ENCODE results near the gene CNPY3.

CNPY3 gene

GRCh38 chr6:42936398-42936797, 7.1 kb downstream of the CNPY3 start:
- 98% methylated on average over 11 of the region's 11 CpGs for WGBS
- no peak overlapping the region for H3K9ac ChIP-seq (ENCODE audit: low read length)
- H3K18ac ChIP-seq (ENCODE audit: low read depth in 1 of 2, low read length in 2 of 2) = no peak overlapping the region
- no peak overlapping the region for H2BK5ac ChIP-seq (ENCODE audit: low read depth, low read length, poor library complexity, severe bottlenecking)
- H2BK120ac ChIP-seq (ENCODE audit: low read depth, low read length) = no peak overlapping the region
- no peak overlapping the region for H3K4me3 ChIP-seq (ENCODE audit: insufficient read depth in 1 of 2, low read depth in 1 of 2, low read length in 2 of 2)
- H4K91ac ChIP-seq (ENCODE audit: low read length) = no peak overlapping the region
- H3K14ac ChIP-seq (ENCODE audit: low read length in 2 of 2) = no peak overlapping the region
- no peak overlapping the region for H2BK12ac ChIP-seq (ENCODE audit: low read length in 2 of 2)
- H3K4ac ChIP-seq (ENCODE audit: low read depth in 1 of 2, low read length in 2 of 2) = no peak overlapping the region
- H4K8ac ChIP-seq (ENCODE audit: low read length) = no peak overlapping the region
- no peak overlapping the region for H2AFZ ChIP-seq (ENCODE audit: low read depth, low read length)
- H3K4me1 ChIP-seq (ENCODE audit: control insufficient read depth, insufficient read depth, low read depth, low read length) = peaks cover 6% of the 10 kb centered on the region
- H3K23ac ChIP-seq (ENCODE audit: low read length in 2 of 2) = no peak overlapping the region
- peaks cover 60 to 82% of the 10 kb centered on the region in 2 experiments for H3K36me3 ChIP-seq (ENCODE audit: control insufficient read depth in 1 of 2, insufficient read depth in 2 of 2, low read depth in 1 of 2, low read length in 2 of 2)
- H3K4me2 ChIP-seq (ENCODE audit: low read length, poor library complexity, severe bottlenecking) = no peak overlapping the region
- H3K27me3 ChIP-seq (ENCODE audit: control insufficient read depth in 1 of 2, insufficient read depth in 1 of 2, low read length in 2 of 2) = no peaks in the 10 kb centered on the region
- no peaks in the 10 kb centered on the region for H3K9me3 ChIP-seq (ENCODE audit: control insufficient read depth, low read length)
- H3K27ac ChIP-seq (ENCODE audit: low read length, poor library complexity, severe bottlenecking) = no peak overlapping the region
- no peak for DNase-seq
- H2AK5ac ChIP-seq (ENCODE audit: low read length, severe bottlenecking) = no peak overlapping the region
- peaks cover 42% of the 10 kb centered on the region for H3K79me1 ChIP-seq (replicated peaks; ENCODE audit: low read length, poor library complexity, severe bottlenecking)
- no peak overlapping the region for H2BK15ac ChIP-seq (ENCODE audit: low read depth, poor library complexity, severe bottlenecking)

DNA sequence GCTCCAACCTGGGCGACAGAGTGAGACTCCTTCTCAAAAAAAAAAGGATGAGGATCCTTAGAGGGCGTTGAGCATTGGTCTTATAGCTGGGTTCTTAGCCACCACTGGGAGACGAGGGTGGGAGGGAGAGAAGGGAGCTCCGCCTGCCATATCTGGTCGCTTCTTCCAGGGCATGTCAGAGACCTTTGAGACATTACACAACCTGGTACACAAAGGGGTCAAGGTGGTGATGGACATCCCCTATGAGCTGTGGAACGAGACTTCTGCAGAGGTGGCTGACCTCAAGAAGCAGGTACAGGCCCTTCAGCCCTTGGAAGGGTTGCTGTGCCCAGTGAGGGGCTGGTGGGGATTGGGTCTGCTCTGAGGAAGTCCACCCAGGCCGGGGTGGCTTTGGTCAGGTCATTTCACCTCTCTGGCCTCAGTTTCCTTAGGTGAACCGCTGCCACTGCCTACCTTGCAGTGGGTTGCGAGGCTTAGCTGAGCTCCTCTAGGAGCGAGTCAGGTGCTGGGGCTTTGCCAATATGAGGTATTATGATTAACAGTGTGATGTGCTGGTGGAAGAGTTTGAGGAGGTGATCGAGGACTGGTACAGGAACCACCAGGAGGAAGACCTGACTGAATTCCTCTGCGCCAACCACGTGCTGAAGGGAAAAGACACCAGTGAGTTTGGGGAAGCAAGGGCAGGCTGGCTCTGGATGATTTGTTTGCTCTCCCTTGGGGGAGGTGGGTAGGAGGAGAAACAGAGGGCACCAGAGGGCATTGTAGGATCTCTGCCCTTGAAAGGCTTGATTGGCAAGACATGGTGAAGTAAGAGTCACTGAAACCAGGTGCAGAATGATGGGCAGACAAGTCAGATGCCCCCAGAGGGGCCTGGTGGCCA, 8.5 kb downstream of the CNPY3 start:
- Histone ChIP-seq H4K8ac (ENCODE audit: low read length) (no peak overlapping the region), H3K4ac (ENCODE audit: low read depth in 1 of 2, low read length in 2 of 2) (no peak overlapping the region), H2BK120ac (ENCODE audit: low read depth, low read length) (no peak overlapping the region), H3K36me3 (ENCODE audit: control insufficient read depth in 1 of 2, insufficient read depth in 2 of 2, low read depth in 1 of 2, low read length in 2 of 2) (peaks cover 66 to 74% of the 10 kb centered on the region in 2 experiments), H4K91ac (ENCODE audit: low read length) (no peak overlapping the region), H3K4me1 (ENCODE audit: control insufficient read depth, insufficient read depth, low read depth, low read length) (peaks cover 2% of the 10 kb centered on the region), H2AK5ac (ENCODE audit: low read length, severe bottlenecking) (no peak overlapping the region), H3K23ac (ENCODE audit: low read length in 2 of 2) (no peak overlapping the region), H3K4me3 (ENCODE audit: insufficient read depth in 1 of 2, low read depth in 1 of 2, low read length in 2 of 2) (no peak overlapping the region), H3K9me3 (ENCODE audit: control insufficient read depth, low read length) (no peaks in the 10 kb centered on the region), H2BK5ac (ENCODE audit: low read depth, low read length, poor library complexity, severe bottlenecking) (no peak overlapping the region), H2AFZ (ENCODE audit: low read depth, low read length) (no peak overlapping the region), H3K79me1 (replicated peaks; ENCODE audit: low read length, poor library complexity, severe bottlenecking) (peaks cover 38% of the 10 kb centered on the region), H3K27me3 (ENCODE audit: control insufficient read depth in 1 of 2, insufficient read depth in 1 of 2, low read length in 2 of 2) (no peaks in the 10 kb centered on the region), H2BK12ac (ENCODE audit: low read length in 2 of 2) (no peak overlapping the region), H3K4me2 (ENCODE audit: low read length, poor library complexity, severe bottlenecking) (no peak overlapping the region), H3K27ac (ENCODE audit: low read length, poor library complexity, severe bottlenecking) (no peak overlapping the region), H3K9ac (ENCODE audit: low read length) (no peak overlapping the region), H2BK15ac (ENCODE audit: low read depth, poor library complexity, severe bottlenecking) (no peak overlapping the region), H3K14ac (ENCODE audit: low read length in 2 of 2) (no peak overlapping the region), H3K18ac (ENCODE audit: low read depth in 1 of 2, low read length in 2 of 2) (no peak overlapping the region)
- WGBS = 96% methylated on average over 13 of the region's 13 CpGs
- no peak for DNase-seq

DNA sequence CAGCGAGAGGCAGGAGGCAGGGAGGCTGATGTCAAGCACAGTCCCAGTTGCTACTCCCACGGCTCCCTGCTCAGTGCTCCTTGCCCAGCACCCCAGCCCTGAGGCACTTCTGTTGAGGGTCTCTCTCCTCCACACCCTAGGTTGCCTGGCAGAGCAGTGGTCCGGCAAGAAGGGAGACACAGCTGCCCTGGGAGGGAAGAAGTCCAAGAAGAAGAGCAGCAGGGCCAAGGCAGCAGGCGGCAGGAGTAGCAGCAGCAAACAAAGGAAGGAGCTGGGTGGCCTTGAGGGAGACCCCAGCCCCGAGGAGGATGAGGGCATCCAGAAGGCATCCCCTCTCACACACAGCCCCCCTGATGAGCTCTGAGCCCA, 9.1 kb downstream of the CNPY3 start:
- no peak overlapping the region for H3K27ac ChIP-seq (ENCODE audit: low read length, poor library complexity, severe bottlenecking)
- H3K4me1 ChIP-seq (ENCODE audit: control insufficient read depth, insufficient read depth, low read depth, low read length) = peaks cover 2% of the 10 kb centered on the region
- no peak overlapping the region for H2BK5ac ChIP-seq (ENCODE audit: low read depth, low read length, poor library complexity, severe bottlenecking)
- no peaks in the 10 kb centered on the region for H3K27me3 ChIP-seq (ENCODE audit: control insufficient read depth in 1 of 2, insufficient read depth in 1 of 2, low read length in 2 of 2)
- no peak overlapping the region for H2BK15ac ChIP-seq (ENCODE audit: low read depth, poor library complexity, severe bottlenecking)
- no peak for DNase-seq
- H2BK12ac ChIP-seq (ENCODE audit: low read length in 2 of 2) = no peak overlapping the region
- WGBS = 91% methylated on average over 5 of the region's 5 CpGs
- H4K8ac ChIP-seq (ENCODE audit: low read length) = no peak overlapping the region
- H3K9me3 ChIP-seq (ENCODE audit: control insufficient read depth, low read length) = no peaks in the 10 kb centered on the region
- H3K18ac ChIP-seq (ENCODE audit: low read depth in 1 of 2, low read length in 2 of 2) = no peak overlapping the region
- H3K4me3 ChIP-seq (ENCODE audit: insufficient read depth in 1 of 2, low read depth in 1 of 2, low read length in 2 of 2) = no peak overlapping the region
- H3K9ac ChIP-seq (ENCODE audit: low read length) = no peak overlapping the region
- peaks cover 38% of the 10 kb centered on the region for H3K79me1 ChIP-seq (replicated peaks; ENCODE audit: low read length, poor library complexity, severe bottlenecking)
- no peak overlapping the region for H3K23ac ChIP-seq (ENCODE audit: low read length in 2 of 2)
- H4K91ac ChIP-seq (ENCODE audit: low read length) = no peak overlapping the region
- peaks cover 66 to 73% of the 10 kb centered on the region in 2 experiments for H3K36me3 ChIP-seq (ENCODE audit: control insufficient read depth in 1 of 2, insufficient read depth in 2 of 2, low read depth in 1 of 2, low read length in 2 of 2)
- no peak overlapping the region for H2AK5ac ChIP-seq (ENCODE audit: low read length, severe bottlenecking)
- H3K4me2 ChIP-seq (ENCODE audit: low read length, poor library complexity, severe bottlenecking) = no peak overlapping the region
- H2AFZ ChIP-seq (ENCODE audit: low read depth, low read length) = no peak overlapping the region
- no peak overlapping the region for H2BK120ac ChIP-seq (ENCODE audit: low read depth, low read length)
- H3K14ac ChIP-seq (ENCODE audit: low read length in 2 of 2) = no peak overlapping the region
- H3K4ac ChIP-seq (ENCODE audit: low read depth in 1 of 2, low read length in 2 of 2) = no peak overlapping the region

- H3K36me3 ChIP-seq (ENCODE audit: control insufficient read depth in 1 of 2, insufficient read depth in 2 of 2, low read depth in 1 of 2, low read length in 2 of 2) = peaks cover 65 to 74% of the 10 kb centered on the region in 2 experiments
- no peaks in the 10 kb centered on the region for H3K9me3 ChIP-seq (ENCODE audit: control insufficient read depth, low read length)
- no peak overlapping the region for H3K18ac ChIP-seq (ENCODE audit: low read depth in 1 of 2, low read length in 2 of 2)
- peaks cover 36% of the 10 kb centered on the region for H3K79me1 ChIP-seq (replicated peaks; ENCODE audit: low read length, poor library complexity, severe bottlenecking)
- peaks cover under 1% of the 10 kb centered on the region for H3K4me1 ChIP-seq (ENCODE audit: control insufficient read depth, insufficient read depth, low read depth, low read length)
- no peak overlapping the region for H3K4me2 ChIP-seq (ENCODE audit: low read length, poor library complexity, severe bottlenecking)
- H2BK5ac ChIP-seq (ENCODE audit: low read depth, low read length, poor library complexity, severe bottlenecking) = no peak overlapping the region
- no peak overlapping the region for H4K91ac ChIP-seq (ENCODE audit: low read length)
- H2AFZ ChIP-seq (ENCODE audit: low read depth, low read length) = no peak overlapping the region
- 93% methylated on average over 8 of the region's 9 CpGs for WGBS
- H3K9ac ChIP-seq (ENCODE audit: low read length) = no peak overlapping the region
- no peak overlapping the region for H2BK120ac ChIP-seq (ENCODE audit: low read depth, low read length)
- H2AK5ac ChIP-seq (ENCODE audit: low read length, severe bottlenecking) = no peak overlapping the region
- no peak overlapping the region for H3K4ac ChIP-seq (ENCODE audit: low read depth in 1 of 2, low read length in 2 of 2)
- no peak overlapping the region for H2BK15ac ChIP-seq (ENCODE audit: low read depth, poor library complexity, severe bottlenecking)
- no peak overlapping the region for H3K23ac ChIP-seq (ENCODE audit: low read length in 2 of 2)
- H3K4me3 ChIP-seq (ENCODE audit: insufficient read depth in 1 of 2, low read depth in 1 of 2, low read length in 2 of 2) = no peak overlapping the region
- no peak for DNase-seq
- no peak overlapping the region for H4K8ac ChIP-seq (ENCODE audit: low read length)
- H2BK12ac ChIP-seq (ENCODE audit: low read length in 2 of 2) = no peak overlapping the region
- H3K14ac ChIP-seq (ENCODE audit: low read length in 2 of 2) = no peak overlapping the region
- no peaks in the 10 kb centered on the region for H3K27me3 ChIP-seq (ENCODE audit: control insufficient read depth in 1 of 2, insufficient read depth in 1 of 2, low read length in 2 of 2)
- no peak overlapping the region for H3K27ac ChIP-seq (ENCODE audit: low read length, poor library complexity, severe bottlenecking)
Observed at GRCh38 chr6:42938987-42939809, 9.9 kb downstream of the CNPY3 start.
